ENCODE data around the gene ZNF513. TPM values are rescaled to one million over a fixed set of nuclear protein-coding genes. Genes with fewer than 3 reads are reported as not detected.
A peak's percentile ranks its signal among the peaks of the same experiment; 100 is the strongest.
"Not testable (repeated sequence)": the region's sequence is repeated elsewhere in the genome, so short reads cannot be mapped to it uniquely, and the experiment has no call there.

The ZNF513 gene
- total RNA-seq, 1 donor from 2014 or later = 7.1 TPM

DNA sequence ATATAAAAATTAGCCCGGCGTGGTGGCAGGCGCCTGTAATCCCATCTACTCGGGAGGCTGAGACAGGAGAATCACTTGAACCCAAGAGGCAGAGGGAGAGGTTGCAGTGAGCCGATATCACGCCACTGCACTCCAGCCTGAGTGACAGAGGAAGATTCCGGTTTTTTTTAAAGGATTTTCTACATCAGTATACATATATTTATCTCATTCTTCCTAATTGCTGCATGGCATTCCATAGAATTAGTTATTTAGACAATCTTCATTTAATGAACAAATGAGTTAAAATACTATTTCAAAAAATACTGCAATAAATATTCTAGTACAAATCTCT, 26.0 kb downstream of the ZNF513 start:
- DNase-seq (ENCODE audit: low read depth) (no peak), FAIRE-seq (no peak)
- Histone ChIP-seq H3K4me3 (ENCODE audit: low read depth, low read length) (no peak overlapping the region), H3K36me3 (ENCODE audit: control insufficient read depth, insufficient read depth, low read length) (no peaks in the 10 kb centered on the region), H3K27me3 (ENCODE audit: control insufficient read depth, insufficient read depth, low read length) (no peaks in the 10 kb centered on the region)
- TF ChIP-seq, protein P1, sequence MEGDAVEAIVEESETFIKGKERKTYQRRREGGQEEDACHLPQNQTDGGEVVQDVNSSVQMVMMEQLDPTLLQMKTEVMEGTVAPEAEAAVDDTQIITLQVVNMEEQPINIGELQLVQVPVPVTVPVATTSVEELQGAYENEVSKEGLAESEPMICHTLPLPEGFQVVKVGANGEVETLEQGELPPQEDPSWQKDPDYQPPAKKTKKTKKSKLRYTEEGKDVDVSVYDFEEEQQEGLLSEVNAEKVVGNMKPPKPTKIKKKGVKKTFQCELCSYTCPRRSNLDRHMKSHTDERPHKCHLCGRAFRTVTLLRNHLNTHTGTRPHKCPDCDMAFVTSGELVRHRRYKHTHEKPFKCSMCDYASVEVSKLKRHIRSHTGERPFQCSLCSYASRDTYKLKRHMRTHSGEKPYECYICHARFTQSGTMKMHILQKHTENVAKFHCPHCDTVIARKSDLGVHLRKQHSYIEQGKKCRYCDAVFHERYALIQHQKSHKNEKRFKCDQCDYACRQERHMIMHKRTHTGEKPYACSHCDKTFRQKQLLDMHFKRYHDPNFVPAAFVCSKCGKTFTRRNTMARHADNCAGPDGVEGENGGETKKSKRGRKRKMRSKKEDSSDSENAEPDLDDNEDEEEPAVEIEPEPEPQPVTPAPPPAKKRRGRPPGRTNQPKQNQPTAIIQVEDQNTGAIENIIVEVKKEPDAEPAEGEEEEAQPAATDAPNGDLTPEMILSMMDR (IDR thresholded peaks at IDR 0.05; ENCODE audit: insufficient read depth, low read length, severe bottlenecking) = no peak

DNA sequence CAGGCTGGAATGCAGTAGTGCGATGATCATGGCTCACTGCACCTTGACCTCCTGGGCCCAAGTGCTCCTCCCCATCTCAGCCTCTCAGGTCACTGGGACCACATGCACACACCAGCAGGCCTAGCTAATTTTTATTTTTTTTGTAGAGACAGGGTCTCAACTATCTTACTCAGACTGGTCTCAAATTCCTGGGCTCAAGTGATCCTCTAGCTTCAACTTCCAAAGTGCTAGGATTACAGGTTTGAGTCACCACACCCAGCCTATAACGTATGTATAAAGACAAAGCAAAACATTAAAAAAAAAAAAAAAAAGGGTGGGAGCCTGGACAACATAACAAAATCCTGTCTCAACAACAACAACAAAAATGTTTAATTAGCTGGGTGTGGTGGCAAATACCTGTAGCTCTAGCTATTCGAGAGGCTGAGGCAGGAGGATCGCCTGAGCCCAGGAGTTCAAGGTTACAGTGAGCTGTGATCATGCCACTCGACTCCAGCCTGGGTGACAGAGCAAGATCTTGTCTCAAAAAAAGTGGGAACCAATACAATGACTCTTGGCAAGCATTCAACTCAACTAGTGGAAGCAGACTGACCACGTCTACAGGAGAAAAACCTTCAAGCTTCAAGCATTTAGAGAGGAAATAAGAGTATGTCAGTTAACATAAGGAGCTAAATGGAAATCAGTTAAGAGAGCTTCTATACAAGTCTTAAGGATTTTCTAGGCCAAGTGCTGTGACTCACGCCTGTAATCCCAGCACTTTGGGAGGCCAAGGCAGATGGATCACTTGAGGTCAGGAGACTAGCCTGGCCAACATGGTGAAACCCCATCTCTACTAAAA, 26.6 kb downstream of the ZNF513 start:
- TF ChIP-seq, protein P1 (IDR thresholded peaks at IDR 0.05; ENCODE audit: insufficient read depth, low read length, severe bottlenecking) = no peak
- H3K36me3 ChIP-seq (ENCODE audit: control insufficient read depth, insufficient read depth, low read length) = no peaks in the 10 kb centered on the region
- H3K4me3 ChIP-seq (ENCODE audit: low read depth, low read length) = no peak overlapping the region
- DNase-seq (ENCODE audit: low read depth) (peak; percentile 23), FAIRE-seq (no peak)
- no peaks in the 10 kb centered on the region for H3K27me3 ChIP-seq (ENCODE audit: control insufficient read depth, insufficient read depth, low read length)

DNA sequence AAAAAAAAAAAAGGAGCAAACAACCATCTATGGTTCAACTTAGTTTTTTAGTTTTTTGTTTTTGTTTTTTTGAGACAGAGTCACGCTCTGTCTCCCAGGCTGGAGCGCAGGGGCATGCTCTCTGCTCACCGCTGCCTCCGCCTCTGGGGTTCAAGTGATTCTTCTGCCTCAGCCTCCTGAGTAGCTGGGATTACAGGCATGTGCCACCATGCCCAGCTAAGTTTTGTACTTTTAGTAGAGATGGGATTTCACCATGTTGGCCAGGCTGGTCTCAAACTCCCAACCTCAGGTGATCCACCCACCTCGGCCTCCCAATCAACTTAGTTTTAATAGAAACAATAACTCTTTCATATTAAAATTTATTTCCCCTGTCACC, 27.2 kb downstream of the ZNF513 start:
- not testable (repeated sequence) for H3K36me3 ChIP-seq (ENCODE audit: control insufficient read depth, insufficient read depth, low read length); H3K4me3 ChIP-seq (ENCODE audit: low read depth, low read length); FAIRE-seq

DNA sequence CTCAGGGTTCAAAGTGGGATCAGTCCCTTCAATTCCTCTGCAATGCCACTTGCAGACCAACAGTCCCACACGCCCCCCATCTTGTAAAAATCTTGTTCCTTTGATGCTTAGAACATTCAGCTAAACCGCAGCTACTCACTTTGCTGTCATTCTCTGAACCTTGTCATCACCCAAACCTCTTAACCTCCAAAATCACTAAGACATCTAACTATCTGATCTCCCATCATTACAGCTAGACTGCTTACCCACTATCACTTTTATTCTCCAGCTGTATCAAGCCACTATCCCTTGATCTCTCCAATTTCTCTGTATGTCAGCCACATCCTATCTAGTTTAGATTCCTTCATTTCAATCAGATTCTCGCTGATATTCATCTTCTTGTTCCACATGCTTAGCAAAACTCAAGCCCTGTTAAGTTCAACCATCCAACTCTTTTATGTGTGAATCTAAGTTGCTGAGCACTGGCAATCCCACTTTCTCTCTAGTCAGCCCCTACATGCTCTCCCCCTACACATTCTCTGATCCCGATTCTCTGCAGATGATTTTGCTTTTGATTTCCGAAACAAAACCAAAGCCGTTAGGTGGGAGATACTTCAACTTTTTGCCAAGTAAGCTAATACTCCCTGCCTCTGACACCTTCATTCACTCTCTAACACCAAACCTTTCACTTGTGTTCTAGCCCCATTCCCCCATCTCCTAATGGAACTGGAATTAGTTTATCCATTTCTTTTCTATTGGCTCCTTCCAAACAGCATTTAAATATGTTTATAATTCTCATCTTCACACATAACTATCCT, 28.5 kb downstream of the ZNF513 start:
- FAIRE-seq = no peak

More for the DNA sequence above, 27.2 kb downstream of the ZNF513 start:
- not testable (repeated sequence) for H3K27me3 ChIP-seq (ENCODE audit: control insufficient read depth, insufficient read depth, low read length); DNase-seq (ENCODE audit: low read depth)

DNA sequence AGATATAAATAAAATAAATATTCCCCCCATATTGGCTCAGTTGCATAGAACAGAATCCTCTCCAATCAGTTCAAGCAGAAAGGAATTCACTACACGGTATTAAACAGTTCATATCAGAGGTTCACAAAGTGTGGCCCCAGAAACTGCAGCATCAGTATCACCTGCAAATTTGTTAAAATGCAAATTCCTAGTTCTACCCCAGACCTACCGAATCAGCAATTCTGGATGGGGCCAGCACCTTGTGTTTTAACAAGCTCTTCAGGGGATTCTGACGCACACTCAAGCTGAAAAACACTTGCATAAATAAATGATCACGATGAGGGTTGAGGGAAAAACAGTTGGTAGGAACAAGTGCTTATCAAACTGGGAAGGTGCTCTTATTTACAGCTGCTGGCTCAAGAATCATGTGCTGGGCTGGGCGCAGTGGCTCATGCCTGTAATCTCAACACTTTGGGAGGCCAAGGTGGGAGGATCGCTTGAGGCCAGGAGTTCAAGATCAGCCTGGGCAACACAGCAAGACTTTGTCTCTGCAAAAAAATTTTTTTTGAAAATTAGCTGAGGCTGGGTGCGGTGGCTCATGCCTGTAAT, 30.3 kb downstream of the ZNF513 start:
- H3K4me3 ChIP-seq (ENCODE audit: low read depth, low read length) = no peak overlapping the region
- FAIRE-seq = no peak
- H3K27me3 ChIP-seq (ENCODE audit: control insufficient read depth, insufficient read depth, low read length) = no peaks in the 10 kb centered on the region
- TF ChIP-seq, protein P1 (IDR thresholded peaks at IDR 0.05; ENCODE audit: insufficient read depth, low read length, severe bottlenecking) = no peak
- no peaks in the 10 kb centered on the region for H3K36me3 ChIP-seq (ENCODE audit: control insufficient read depth, insufficient read depth, low read length)
- DNase-seq (ENCODE audit: low read depth) = no peak

More for the DNA sequence above, 28.5 kb downstream of the ZNF513 start:
- Histone ChIP-seq H3K36me3 (ENCODE audit: control insufficient read depth, insufficient read depth, low read length) (no peaks in the 10 kb centered on the region), H3K4me3 (ENCODE audit: low read depth, low read length) (no peak overlapping the region), H3K27me3 (ENCODE audit: control insufficient read depth, insufficient read depth, low read length) (no peaks in the 10 kb centered on the region)
- TF ChIP-seq, protein P1 (IDR thresholded peaks at IDR 0.05; ENCODE audit: insufficient read depth, low read length, severe bottlenecking) = no peak
- no peak for DNase-seq (ENCODE audit: low read depth)

DNA sequence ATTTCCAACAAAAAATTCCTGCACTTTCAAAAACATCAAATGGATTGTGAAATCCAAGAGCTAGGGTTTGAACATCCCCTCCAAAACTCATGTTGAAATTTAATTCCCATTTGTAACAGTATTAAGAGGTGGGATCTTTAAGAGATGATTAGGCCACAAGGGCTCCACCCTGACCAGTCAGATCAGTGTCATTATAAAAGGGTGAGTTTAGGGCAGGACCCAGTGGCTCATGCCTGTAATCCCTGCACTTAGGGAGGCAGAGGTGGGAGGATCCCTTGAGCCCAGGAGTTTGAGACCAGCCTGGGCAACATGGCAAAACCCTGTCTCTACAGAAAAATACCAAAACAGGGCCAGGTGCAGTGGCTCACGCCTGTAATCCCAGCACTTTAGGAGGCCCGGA, 32.9 kb downstream of the ZNF513 start:
- Histone ChIP-seq H3K36me3 (ENCODE audit: control insufficient read depth, insufficient read depth, low read length) (peaks cover 7% of the 10 kb centered on the region), H3K27me3 (ENCODE audit: control insufficient read depth, insufficient read depth, low read length) (no peaks in the 10 kb centered on the region), H3K4me3 (ENCODE audit: low read depth, low read length) (no peak overlapping the region)
- TF ChIP-seq, protein P1 (IDR thresholded peaks at IDR 0.05; ENCODE audit: insufficient read depth, low read length, severe bottlenecking) = no peak
- no peak for FAIRE-seq
- no peak for DNase-seq (ENCODE audit: low read depth)
